Fibroblast of skin of scalp (primary cell): ENCODE data around the gene P4HA2. TPM values are rescaled to one million over a fixed set of nuclear protein-coding genes. Genes with fewer than 3 reads are reported as not detected.

Experiments
- DNase-seq: peaks from one replicate; pipeline ENCODE4 v3.0.0-alpha.2; 2013
- polyA plus RNA-seq, 2 experiments: library from polyadenylated mRNA; unstranded; fragments of 120-200 nt; gene quantifications; one replicate each; pipeline ENCODE4 v1.2.1, GENCODE V29; 2013; ENCODE audit not compliant: insufficient read length in 2 of 2

Gene P4HA2
- polyA plus RNA-seq (2013, experiment 1 of 2; ENCODE audit: insufficient read length) = 280 TPM
- 276 TPM for polyA plus RNA-seq (2013, experiment 2 of 2; ENCODE audit: insufficient read length)

GRCh38 chr5:132227485-132228240 is at the start of gene P4HA2:
Gene P4HA2, minus strand, starts transcription at chr5:132227853. Its CDS starts 9,227 bp downstream, at chr5:132218626.
- DNase-seq = peak; percentile 82

GRCh38 chr5:132277256-132277655 is 49.6 kb upstream of the P4HA2 start:
- no peak for DNase-seq

- DNase-seq = no peak
Measured at GRCh38 chr5:132275367-132276220, 47.9 kb upstream of the P4HA2 start.

GRCh38 chr5:132274050-132274792 is 46.6 kb upstream of the P4HA2 start:
- DNase-seq = no peak

GRCh38 chr5:132273631-132274030 is 46.0 kb upstream of the P4HA2 start:
- no peak for DNase-seq

- peak; percentile 62 for DNase-seq
Measured at GRCh38 chr5:132272311-132273210, 44.9 kb upstream of the P4HA2 start.

GRCh38 chr5:132271251-132272246 is 43.9 kb upstream of the P4HA2 start:
- no peak for DNase-seq

GRCh38 chr5:132270706-132271105 is 43.1 kb upstream of the P4HA2 start:
- no peak for DNase-seq

- no peak for DNase-seq
Measured at GRCh38 chr5:132270335-132270665, 42.6 kb upstream of the P4HA2 start.

- no peak for DNase-seq
Measured at GRCh38 chr5:132269635-132270334, 42.1 kb upstream of the P4HA2 start.

- peak; percentile 84 for DNase-seq
Measured at GRCh38 chr5:132268769-132269551, 41.3 kb upstream of the P4HA2 start.

GRCh38 chr5:132267931-132268768 is 40.5 kb upstream of the P4HA2 start:
- DNase-seq = no peak

- no peak for DNase-seq
Measured at GRCh38 chr5:132267166-132267739, 39.6 kb upstream of the P4HA2 start.

- no peak for DNase-seq
Measured at GRCh38 chr5:132266836-132267160, 39.1 kb upstream of the P4HA2 start.

- no peak for DNase-seq
Measured at GRCh38 chr5:132266031-132266835, 38.6 kb upstream of the P4HA2 start.

- peak; percentile 94 for DNase-seq
Measured at GRCh38 chr5:132265336-132266030, 37.8 kb upstream of the P4HA2 start.
